AG04450 (cell line): Measurements from ENCODE around the gene SPRR2B. TPM values are rescaled to one million over a fixed set of nuclear protein-coding genes. Genes with fewer than 3 reads are reported as not detected.

Source experiments
- CTCF ChIA-PET: fragments of 300-600, 350-600 bp; formaldehyde crosslinking; extraction: SDS; loops from one replicate; lab custom pipeline; 2022; ENCODE audit warnings: antibody characterized with exemption, inconsistent platforms; lab: Charles Lee
- POLR2A ChIA-PET: fragments of 350-600 bp; formaldehyde crosslinking; extraction: SDS; loops from one replicate; lab custom pipeline; 2021; ENCODE audit warnings: antibody characterized with exemption, inconsistent platforms; lab: Yijun Ruan, JAX
- DNase-seq: peaks from one replicate; pipeline ENCODE4 v3.0.0-alpha.2; 2011; ENCODE audit warnings: low read depth, low spot score
- H3K27ac ChIP-seq: one replicate; pipeline ENCODE4 v1.5.1; 2012; ENCODE audit warnings: low read depth, low read length, control low read depth
- H3K27me3 ChIP-seq: one replicate; pipeline ENCODE4 v1.6.0; 2012; ENCODE audit warnings: low read length; ENCODE audit not compliant: control insufficient read depth, insufficient read depth
- H3K4me3 ChIP-seq: 2 replicates; pipeline ENCODE4 v1.5.1; 2011; ENCODE audit warnings: mild to moderate bottlenecking, low read depth, low read length, control low read depth
- H3K9me3 ChIP-seq: 2 replicates; pipeline ENCODE4 v1.5.1; 2012; ENCODE audit warnings: low read length; ENCODE audit not compliant: control insufficient read depth, insufficient read depth
- CTCF ChIP-seq: IDR thresholded peaks from 2 replicates; pipeline ENCODE4 v1.5.1; 2011; ENCODE audit warnings: low read depth, low read length, control low read depth, inconsistent platforms
- polyA plus RNA-seq: library from polyadenylated mRNA; depleted of rRNA; stranded (reverse); fragments of >200 nt; gene quantifications from 2 replicates; pipeline ENCODE4 v1.2.3, GENCODE V29; 2011

Gene SPRR2B
- polyA plus RNA-seq, 1 experiment: not detected

- CTCF ChIA-PET: no interaction called here
- 0 out of 2 replicates have a peak, but pooled peaks cover 3% of the 10 kb centered on the region for H3K9me3 ChIP-seq
- DNase-seq: no peak
- no peak for TF ChIP-seq CTCF
- H3K27me3 ChIP-seq: no peaks in the 10 kb centered on the region
- POLR2A ChIA-PET: no interaction called here
- H3K4me3 ChIP-seq: no peak overlapping the region
- H3K27ac ChIP-seq: no peak overlapping the region
These were observed 36.2 kb downstream of the SPRR2B start for GRCh38 chr1:153035211-153035610.

- DNase-seq: no peak
- POLR2A ChIA-PET: no interaction called here
- 0 out of 2 replicates have a peak, but pooled peaks cover 3% of the 10 kb centered on the region for H3K9me3 ChIP-seq
- H3K27me3 ChIP-seq: no peaks in the 10 kb centered on the region
- CTCF ChIA-PET: interaction anchor here (1.1 kb wide), 1 partner anchor 164 kb away, joined by 4 read pairs; no protein-coding TSS in a partner anchor
- TF ChIP-seq CTCF: peak; percentile 12; the same call in 1 of the 2 replicates
- H3K4me3 ChIP-seq: no peak overlapping the region
- no peak overlapping the region for H3K27ac ChIP-seq
These were observed 38.6 kb downstream of the SPRR2B start for GRCh38 chr1:153032677-153033308.

- POLR2A ChIA-PET: no interaction called here
- no peak overlapping the region for H3K4me3 ChIP-seq
- CTCF ChIA-PET: no interaction called here
These were observed 39.3 kb downstream of the SPRR2B start for GRCh38 chr1:153032073-153032472.

GRCh38 chr1:153030895-153031294 lies 40.5 kb downstream of the SPRR2B start, which contains the start of gene SPRR1B:
Gene SPRR1B, plus strand, starts transcription at chr1:153031203. Its CDS starts 1,143 bp downstream, at chr1:153032346.
- H3K9me3 ChIP-seq: 0 out of 2 replicates have a peak, but pooled peaks cover 3% of the 10 kb centered on the region
- no peak for TF ChIP-seq CTCF
- no peak within 1 kb of the TSS for H3K27ac ChIP-seq
- no peak for DNase-seq
- CTCF ChIA-PET: no interaction called here
- H3K4me3 ChIP-seq: no peak within 1 kb of the TSS
- no peaks in the 10 kb centered on the region for H3K27me3 ChIP-seq
- POLR2A ChIA-PET: no interaction called here

More at GRCh38 chr1:153032073-153032472, 39.3 kb downstream of the SPRR2B start:
- no peak for DNase-seq
- H3K27ac ChIP-seq: no peak overlapping the region
- H3K9me3 ChIP-seq: 0 out of 2 replicates have a peak, but pooled peaks cover 3% of the 10 kb centered on the region
- TF ChIP-seq CTCF: no peak
- no peaks in the 10 kb centered on the region for H3K27me3 ChIP-seq

GRCh38 chr1:153028766-153029165 lies 42.6 kb downstream of the SPRR2B start:
- H3K27ac ChIP-seq: no peak overlapping the region
- TF ChIP-seq CTCF: no peak
- CTCF ChIA-PET: no interaction called here
- H3K27me3 ChIP-seq: no peaks in the 10 kb centered on the region
- no peak for DNase-seq
- POLR2A ChIA-PET: no interaction called here
- H3K9me3 ChIP-seq: 0 out of 2 replicates have a peak, but pooled peaks cover 3% of the 10 kb centered on the region
- H3K4me3 ChIP-seq: no peak overlapping the region
